H9 (cell line): Measurements from ENCODE around the gene CGB5. TPM values are rescaled to one million over a fixed set of nuclear protein-coding genes. Genes with fewer than 3 reads are reported as not detected.

ENCODE experiments used
- DNase-seq: peaks from one replicate; pipeline ENCODE4 v3.0.0-alpha.2; 2017
- H2AFZ ChIP-seq: one replicate; pipeline ENCODE4 v1.6.1; 2013; ENCODE audit warnings: mild to moderate bottlenecking, low read length, control low read depth, moderate library complexity
- H2AK5ac ChIP-seq: 2 replicates; pipeline ENCODE4 v1.6.1; 2013; ENCODE audit warnings: low read length, control low read depth, mixed read lengths; ENCODE audit not compliant: insufficient read length
- H2BK120ac ChIP-seq: one replicate; pipeline ENCODE4 v1.6.1; 2013; ENCODE audit warnings: low read depth, mild to moderate bottlenecking, low read length, control low read depth, inconsistent platforms; ENCODE audit not compliant: poor library complexity, severe bottlenecking
- H2BK12ac ChIP-seq: 2 replicates; pipeline ENCODE4 v1.6.1; 2013; ENCODE audit warnings: low read length, control low read depth, mixed read lengths, low read depth; ENCODE audit not compliant: insufficient read length
- H2BK15ac ChIP-seq: 2 replicates; pipeline ENCODE4 v1.6.1; 2013; ENCODE audit warnings: low read depth, low read length, control low read depth
- H2BK20ac ChIP-seq: one replicate; pipeline ENCODE4 v1.6.1; 2013; ENCODE audit warnings: low read depth, mild to moderate bottlenecking, low read length, control low read depth, inconsistent platforms; ENCODE audit not compliant: poor library complexity, severe bottlenecking
- H2BK5ac ChIP-seq: 2 replicates; pipeline ENCODE4 v1.6.1; 2013; ENCODE audit warnings: low read length, control low read depth, mixed read lengths; ENCODE audit not compliant: insufficient read length
- H3K14ac ChIP-seq: 2 replicates; pipeline ENCODE4 v1.6.1; 2013; ENCODE audit warnings: low read length, control low read depth; ENCODE audit not compliant: insufficient read depth
- H3K18ac ChIP-seq: 2 replicates; pipeline ENCODE4 v1.6.1; 2013; ENCODE audit warnings: low read depth, mild to moderate bottlenecking, mixed read lengths, low read length, control low read depth; ENCODE audit not compliant: insufficient read length
- H3K23ac ChIP-seq: 2 replicates; pipeline ENCODE4 v1.6.1; 2013; ENCODE audit warnings: low read length, control low read depth, mixed read lengths, low read depth; ENCODE audit not compliant: insufficient read length
- H3K23me2 ChIP-seq: 2 replicates; pipeline ENCODE4 v1.6.1; 2013; ENCODE audit warnings: low read depth, mild to moderate bottlenecking, mixed read lengths, low read length, control low read depth; ENCODE audit not compliant: insufficient read length, poor library complexity, severe bottlenecking
- H3K27ac ChIP-seq: 2 replicates; pipeline ENCODE4 v1.5.1; 2013; ENCODE audit warnings: low read length, control low read depth, mixed read lengths, low read depth; ENCODE audit not compliant: insufficient read length
- H3K27me3 ChIP-seq: 2 replicates; pipeline ENCODE4 v1.6.1; 2013; ENCODE audit warnings: low read length, control low read depth, inconsistent platforms; ENCODE audit not compliant: insufficient read depth
- H3K4ac ChIP-seq: 2 replicates; pipeline ENCODE4 v1.6.1; 2013; ENCODE audit warnings: low read depth, mild to moderate bottlenecking, control low read depth, inconsistent platforms, low read length, moderate library complexity
- H3K4me1 ChIP-seq: 2 replicates; pipeline ENCODE4 v1.6.1; 2013; ENCODE audit warnings: low read length, control low read depth, inconsistent platforms; ENCODE audit not compliant: insufficient read depth
- H3K4me2 ChIP-seq: 2 replicates; pipeline ENCODE4 v1.6.1; 2013; ENCODE audit warnings: low read length, control low read depth, mixed read lengths; ENCODE audit not compliant: insufficient read length, insufficient read depth
- H3K56ac ChIP-seq: 2 replicates; pipeline ENCODE4 v1.6.1; 2013; ENCODE audit warnings: low read depth, mild to moderate bottlenecking, mixed read lengths, low read length, control low read depth; ENCODE audit not compliant: insufficient read length
- H3K79me1 ChIP-seq: 2 replicates; pipeline ENCODE4 v1.6.1; 2013; ENCODE audit warnings: low read depth, mild to moderate bottlenecking, moderate library complexity, low read length, control low read depth, inconsistent platforms; ENCODE audit not compliant: insufficient read depth, poor library complexity, severe bottlenecking
- H3K79me2 ChIP-seq: 2 replicates; pipeline ENCODE4 v1.6.1; 2013; ENCODE audit warnings: low read length, control low read depth, inconsistent platforms; ENCODE audit not compliant: insufficient read depth
- H3K9ac ChIP-seq: 2 replicates; pipeline ENCODE4 v1.6.1; 2013; ENCODE audit warnings: low read length, control low read depth, mixed read lengths; ENCODE audit not compliant: insufficient read length; ENCODE audit errors: extremely low read depth
- H3K9me3 ChIP-seq: one replicate; pipeline ENCODE4 v1.6.1; 2013; ENCODE audit warnings: low read depth, low read length, inconsistent platforms; ENCODE audit not compliant: control insufficient read depth
- H3T11ph ChIP-seq: one replicate; pipeline ENCODE4 v1.6.1; 2013; ENCODE audit warnings: mild to moderate bottlenecking, low read length, control low read depth, inconsistent platforms
- H4K20me1 ChIP-seq: one replicate; pipeline ENCODE4 v1.6.1; 2013; ENCODE audit not compliant: control insufficient read depth, insufficient read length, insufficient read depth
- H4K5ac ChIP-seq: 2 replicates; pipeline ENCODE4 v1.6.1; 2013; ENCODE audit warnings: low read depth, mild to moderate bottlenecking, mixed read lengths, low read length, control low read depth; ENCODE audit not compliant: insufficient read length
- H4K8ac ChIP-seq: replicated peaks from 2 replicates; pipeline ENCODE4 v1.6.1; 2013; ENCODE audit warnings: low read length, control low read depth, mixed read lengths, low read depth; ENCODE audit not compliant: insufficient read length
- H4K91ac ChIP-seq: 2 replicates; pipeline ENCODE4 v1.6.1; 2013; ENCODE audit warnings: low read depth, mild to moderate bottlenecking, moderate library complexity, mixed read lengths, low read length, control low read depth; ENCODE audit not compliant: insufficient read length
- H3K27ac Mint-ChIP-seq, 3 experiments: 2 replicates in 2 of 3; 3 replicates in 1 of 3; pipeline ENCODE4 v1.8.0; 2020 to 2021; ENCODE audit warnings: mixed read lengths in 3 of 3, mild to moderate bottlenecking in 1 of 3, moderate library complexity in 1 of 3
- H3K27me3 Mint-ChIP-seq: 2 replicates; pipeline ENCODE4 v1.8.0; 2021; ENCODE audit warnings: low read depth, mild to moderate bottlenecking, moderate library complexity, mixed read lengths
- H3K36me3 Mint-ChIP-seq, 3 experiments: 2 replicates in 2 of 3; 3 replicates in 1 of 3; pipeline ENCODE4 v1.8.0; 2020 to 2021; ENCODE audit warnings: low read depth in 3 of 3, mixed read lengths in 3 of 3; ENCODE audit not compliant: insufficient read depth in 1 of 3
- H3K4me1 Mint-ChIP-seq, 2 experiments: 2 replicates each; pipeline ENCODE4 v1.8.0; 2020; ENCODE audit warnings: mixed read lengths in 2 of 2
- H3K4me3 Mint-ChIP-seq, 2 experiments: 2 replicates in 1 of 2; 3 replicates in 1 of 2; pipeline ENCODE4 v1.8.0; 2020 to 2021; ENCODE audit warnings: mild to moderate bottlenecking in 2 of 2, mixed read lengths in 2 of 2, moderate library complexity in 1 of 2
- H3K9me3 Mint-ChIP-seq, 2 experiments: 2 replicates in 1 of 2; 3 replicates in 1 of 2; pipeline ENCODE4 v1.8.0; 2020; ENCODE audit warnings: mild to moderate bottlenecking in 2 of 2, mixed read lengths in 2 of 2, moderate library complexity in 1 of 2
- WGBS: extraction: QIAGEN DNeasy Blood & Tissue Kit; methylation state at CpG from one replicate; pipeline ENCODE4 v1.1.7; 2013; ENCODE audit warnings: missing lambda C conversion rate, low lambda C conversion rate, mixed read lengths; ENCODE audit not compliant: insufficient read length; ENCODE audit errors: extremely low coverage; 5-methylcytosine and 5-hydroxymethylcytosine counted together
- total RNA-seq: library from RNA; stranded (reverse); gene quantifications from 2 replicates; pipeline ENCODE4 v1.2.1, GENCODE V29; 2021
- TF ChIP-seq, protein P1 (sequence below): fragments of 200-600 bp; sonication (generic); conservative IDR thresholded peaks from 3 replicates; pipeline ENCODE4 v1.8.0; 2021; ENCODE audit warnings: antibody characterized with exemption, mild to moderate bottlenecking

CGB5 gene
- total RNA-seq, 1 experiment from 2014 or later, result not detected

DNA sequence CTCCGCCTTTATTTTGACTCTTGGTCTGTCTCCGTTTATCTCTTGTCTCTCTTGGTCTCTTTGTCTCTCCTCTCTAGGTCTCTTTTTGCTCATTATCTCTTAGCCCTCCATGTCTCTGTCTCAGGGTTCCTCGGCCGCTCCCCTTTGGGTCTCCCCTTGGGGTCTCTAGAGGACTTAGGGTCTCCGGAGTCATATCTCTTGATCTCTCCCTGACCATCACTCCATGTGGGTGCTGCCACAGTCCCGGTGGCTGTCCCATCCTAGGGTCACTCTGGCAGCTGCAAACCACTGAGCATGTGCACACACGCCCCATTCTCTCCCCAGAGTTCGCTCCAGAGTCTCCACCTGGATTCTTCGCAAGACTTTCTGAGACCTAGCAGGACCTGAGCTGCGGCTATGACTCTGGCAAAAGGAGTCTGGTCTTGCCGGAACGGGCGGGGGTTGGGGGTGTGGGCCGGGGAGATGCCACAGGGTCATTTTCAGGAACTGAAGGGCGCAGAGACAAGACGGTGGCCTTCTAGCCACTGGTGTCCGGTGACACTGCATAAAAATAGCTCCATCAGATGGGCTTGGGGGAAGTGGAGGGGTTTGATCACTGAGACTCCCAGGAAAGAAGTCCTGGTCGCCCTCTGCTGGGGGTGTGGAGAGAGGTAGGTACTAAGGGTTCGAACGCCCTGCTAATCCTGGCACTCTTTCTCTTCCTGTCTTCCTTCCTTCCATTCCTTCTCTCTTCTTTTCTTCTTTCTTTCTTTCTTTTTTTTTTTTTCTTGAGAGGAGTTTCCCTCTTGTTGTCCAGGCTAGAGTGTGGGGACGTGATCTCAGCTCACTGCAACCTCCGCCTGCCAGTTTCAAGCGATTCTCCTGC, 30.1 kb downstream of the CGB5 start:
- H3K4ac ChIP-seq, result no peak overlapping the region
- TF ChIP-seq, protein P1, sequence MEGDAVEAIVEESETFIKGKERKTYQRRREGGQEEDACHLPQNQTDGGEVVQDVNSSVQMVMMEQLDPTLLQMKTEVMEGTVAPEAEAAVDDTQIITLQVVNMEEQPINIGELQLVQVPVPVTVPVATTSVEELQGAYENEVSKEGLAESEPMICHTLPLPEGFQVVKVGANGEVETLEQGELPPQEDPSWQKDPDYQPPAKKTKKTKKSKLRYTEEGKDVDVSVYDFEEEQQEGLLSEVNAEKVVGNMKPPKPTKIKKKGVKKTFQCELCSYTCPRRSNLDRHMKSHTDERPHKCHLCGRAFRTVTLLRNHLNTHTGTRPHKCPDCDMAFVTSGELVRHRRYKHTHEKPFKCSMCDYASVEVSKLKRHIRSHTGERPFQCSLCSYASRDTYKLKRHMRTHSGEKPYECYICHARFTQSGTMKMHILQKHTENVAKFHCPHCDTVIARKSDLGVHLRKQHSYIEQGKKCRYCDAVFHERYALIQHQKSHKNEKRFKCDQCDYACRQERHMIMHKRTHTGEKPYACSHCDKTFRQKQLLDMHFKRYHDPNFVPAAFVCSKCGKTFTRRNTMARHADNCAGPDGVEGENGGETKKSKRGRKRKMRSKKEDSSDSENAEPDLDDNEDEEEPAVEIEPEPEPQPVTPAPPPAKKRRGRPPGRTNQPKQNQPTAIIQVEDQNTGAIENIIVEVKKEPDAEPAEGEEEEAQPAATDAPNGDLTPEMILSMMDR, result peak; percentile 60
- Mint-ChIP-seq H3K27ac (no peak overlapping the region), H3K4me3 (peak overlapping the region; percentile 38 to 77; a peak in 4 of 5 replicates), H3K36me3 (peaks cover 0 to 1% (median 0%) of the 10 kb centered on the region in 3 experiments; a peak in 1 of 7 replicates), H3K4me1 (peaks cover 4 to 20% of the 10 kb centered on the region in 2 experiments; a peak in 3 of 4 replicates), H3K27me3 (peaks cover 74% of the 10 kb centered on the region), H3K9me3 (peaks cover 9 to 11% of the 10 kb centered on the region in 2 experiments; a peak in 4 of 5 replicates)
- H3K23ac ChIP-seq, result no peak overlapping the region
- H3K14ac ChIP-seq, result no peak overlapping the region
- H3K27ac ChIP-seq, result no peak overlapping the region
- no peaks in the 10 kb centered on the region for H4K20me1 ChIP-seq
- no peak overlapping the region for H2BK20ac ChIP-seq
- H3K9ac ChIP-seq, result no peak overlapping the region
- peak; percentile 71 for DNase-seq
- no peak overlapping the region for H2BK5ac ChIP-seq
- no peak overlapping the region for H2AFZ ChIP-seq
- no peaks in the 10 kb centered on the region for H3K4me1 ChIP-seq
- H3K79me1 ChIP-seq, result no peaks in the 10 kb centered on the region
- no peak overlapping the region for H3K56ac ChIP-seq
- H3K27me3 ChIP-seq, result peaks cover 36% of the 10 kb centered on the region
- no CpG with 5 or more reads among the region's 23 CpGs for WGBS
- H3K18ac ChIP-seq, result no peak overlapping the region
- H3K4me2 ChIP-seq, result no peak overlapping the region
- no peaks in the 10 kb centered on the region for H3K79me2 ChIP-seq
- no peak overlapping the region for H4K91ac ChIP-seq
- H4K5ac ChIP-seq, result no peak overlapping the region
- H3K9me3 ChIP-seq, result no peaks in the 10 kb centered on the region
- H2AK5ac ChIP-seq, result no peak overlapping the region
- H2BK12ac ChIP-seq, result no peak overlapping the region
- no peaks in the 10 kb centered on the region for H3K23me2 ChIP-seq
- no peak overlapping the region for H3T11ph ChIP-seq
- no peak overlapping the region for H2BK120ac ChIP-seq
- H4K8ac ChIP-seq, result no peak overlapping the region
- H2BK15ac ChIP-seq, result no peak overlapping the region
